ENCODE results near the gene CIITA.

The CIITA gene

GRCh38 chr16:10877472-10877946, 507 bp downstream of the CIITA start:
- no peak for DNase-seq (ENCODE audit: low spot score)
- TF ChIP-seq CTCF (IDR thresholded peaks at IDR 0.05; ENCODE audit: extremely low read depth, missing control alignments) = no peak

GRCh38 chr16:10878328-10878643, 1.3 kb downstream of the CIITA start:
- DNase-seq (ENCODE audit: low spot score) = no peak
- TF ChIP-seq CTCF (IDR thresholded peaks at IDR 0.05; ENCODE audit: extremely low read depth, missing control alignments) = no peak

- peak; percentile 64 for DNase-seq (ENCODE audit: low spot score)
- TF ChIP-seq CTCF (IDR thresholded peaks at IDR 0.05; ENCODE audit: extremely low read depth, missing control alignments) = no peak
These were observed 1.9 kb downstream of the CIITA start for GRCh38 chr16:10878644-10879501.

GRCh38 chr16:10879681-10880589, 2.9 kb downstream of the CIITA start:
- no peak for DNase-seq (ENCODE audit: low spot score)
- TF ChIP-seq CTCF (IDR thresholded peaks at IDR 0.05; ENCODE audit: extremely low read depth, missing control alignments) = no peak

- TF ChIP-seq CTCF (IDR thresholded peaks at IDR 0.05; ENCODE audit: extremely low read depth, missing control alignments) = no peak
- DNase-seq (ENCODE audit: low spot score) = no peak
These were observed 3.8 kb downstream of the CIITA start for GRCh38 chr16:10880594-10881452.

- no peak for TF ChIP-seq CTCF (IDR thresholded peaks at IDR 0.05; ENCODE audit: extremely low read depth, missing control alignments)
- no peak for DNase-seq (ENCODE audit: low spot score)
These were observed 4.6 kb downstream of the CIITA start for GRCh38 chr16:10881479-10882030.
